Spleen (tissue), 11 donors: Measurements from ENCODE around the gene TMEM107. TPM values are rescaled to one million over a fixed set of nuclear protein-coding genes. Genes with fewer than 3 reads are reported as not detected.

Experiments
- DNase-seq: peaks from one replicate; pipeline ENCODE4 v3.0.0-alpha.2; 2020
- H3K27ac ChIP-seq, 8 donors: fragments of 200-600 bp; sonication (generic) in 7 of 8; 1 replicate in 4 of 8; 2 replicates in 4 of 8; pipeline versions ENCODE4 v1.5.0 to v1.8.0; 2016 to 2021; ENCODE audit warnings: inconsistent platforms in 4 of 8, mild to moderate bottlenecking in 4 of 8, moderate library complexity in 1 of 8
- H3K27me3 ChIP-seq, 7 donors: fragments of 200-600 bp; sonication (generic) in 6 of 7; replicated peaks in 1 of 7; 1 replicate in 4 of 7; 2 replicates in 3 of 7; pipeline versions ENCODE4 v1.5.0 to v1.8.0; 2016 to 2021; ENCODE audit warnings: inconsistent platforms in 3 of 7, mild to moderate bottlenecking in 1 of 7
- H3K36me3 ChIP-seq, 6 donors: fragments of 200-600 bp; sonication (generic) in 5 of 6; 1 replicate in 4 of 6; 2 replicates in 2 of 6; pipeline versions ENCODE4 v1.5.0 to v1.8.0; 2016 to 2021; ENCODE audit warnings: inconsistent platforms in 2 of 6
- H3K4me1 ChIP-seq, 6 donors: fragments of 200-600 bp; sonication (generic) in 5 of 6; 1 replicate in 3 of 6; 2 replicates in 3 of 6; pipeline versions ENCODE4 v1.5.0 to v1.8.0; 2016 to 2021; ENCODE audit warnings: inconsistent platforms in 3 of 6
- H3K4me3 ChIP-seq, 8 donors: fragments of 200-600 bp; sonication (generic) in 7 of 8; 1 replicate in 4 of 8; 2 replicates in 4 of 8; pipeline versions ENCODE4 v1.5.0 to v1.8.0; 2016 to 2021; ENCODE audit warnings: inconsistent platforms in 4 of 8, mild to moderate bottlenecking in 4 of 8, moderate library complexity in 2 of 8
- H3K9me3 ChIP-seq, 8 donors: fragments of 200-600 bp; sonication (generic) in 7 of 8; 1 replicate in 4 of 8; 2 replicates in 4 of 8; pipeline versions ENCODE4 v1.5.0 to v1.8.0; 2016 to 2021; ENCODE audit warnings: inconsistent platforms in 4 of 8
- CTCF ChIP-seq, 11 experiments: fragments of 200-600 bp in 7 of 11; fragments of 450-650 bp in 4 of 11; sonication (generic) in 4 of 11; IDR thresholded peaks in 8 of 11; conservative IDR thresholded peaks in 3 of 11; 1 replicate in 7 of 11; 2 replicates in 4 of 11; pipeline versions ENCODE4 v1.4.0 to v1.8.0; 2016 to 2021; ENCODE audit warnings: antibody characterized with exemption in 11 of 11, inconsistent platforms in 4 of 11, mild to moderate bottlenecking in 1 of 11
- POLR2A ChIP-seq, 3 donors: fragments of 450-650 bp; IDR thresholded peaks; one replicate each; pipeline ENCODE4 v1.5.1; 2017; ENCODE audit warnings: antibody characterized with exemption in 3 of 3, mild to moderate bottlenecking in 1 of 3
- POLR2AphosphoS5 ChIP-seq, 3 donors: sonication (generic); formaldehyde crosslinking; IDR thresholded peaks; one replicate each; pipeline ENCODE4 v1.5.1; 2017; ENCODE audit warnings: antibody characterized with exemption in 3 of 3
- WGBS, 5 donors: extraction: QIAGEN DNeasy Blood & Tissue Kit in 3 of 5; methylation state at CpG; one replicate each; pipeline versions ENCODE4 v1.1.5 to v1.1.7; 2013 to 2018; 5-methylcytosine and 5-hydroxymethylcytosine counted together
- intact Hi-C: fragments of 100-400 bp; cut with DNase I; formaldehyde crosslinking; loops from one replicate; pipeline ENCODE4 v1.15.0; 2023; ENCODE audit warnings: low total_unique reads
- polyA plus RNA-seq, 3 donors: library from polyadenylated mRNA; stranded (reverse); fragments of 200-250 nt; gene quantifications; one replicate each; pipeline ENCODE4 v1.2.1, GENCODE V29; 2013
- total RNA-seq, 7 donors: library from RNA; depleted of rRNA in 3 of 7; stranded (reverse); fragments of >200 nt in 3 of 7; fragmentation: NEBNext Ultra II Directional in 4 of 7; extraction: Animal tissue kit (Norgen Biotek cat#: 25700) in 4 of 7; gene quantifications; one replicate each; pipeline versions ENCODE4 v1.1.0 to v1.2.1, GENCODE V29; 2016 to 2021
- donor health status: healthy with polysubstance abuse.
- donor health status: DM: no; HTN: no; CAD: no; lungs with moderate emphysema.
- donor health status: DM: no; HTN: no; CAD: no.
- donor health status: Bipolar disorder and iron deficiency.
- donor health status: healthy.
- donor health status: DM: no; HTN: no; CAD: no.
- donor health status: DM: yes; HTN: yes; CAD: no.

The TMEM107 gene
- total and polyA plus RNA-seq, 10 donors = 8.1 to 42.2 (median 16.6) TPM

DNA sequence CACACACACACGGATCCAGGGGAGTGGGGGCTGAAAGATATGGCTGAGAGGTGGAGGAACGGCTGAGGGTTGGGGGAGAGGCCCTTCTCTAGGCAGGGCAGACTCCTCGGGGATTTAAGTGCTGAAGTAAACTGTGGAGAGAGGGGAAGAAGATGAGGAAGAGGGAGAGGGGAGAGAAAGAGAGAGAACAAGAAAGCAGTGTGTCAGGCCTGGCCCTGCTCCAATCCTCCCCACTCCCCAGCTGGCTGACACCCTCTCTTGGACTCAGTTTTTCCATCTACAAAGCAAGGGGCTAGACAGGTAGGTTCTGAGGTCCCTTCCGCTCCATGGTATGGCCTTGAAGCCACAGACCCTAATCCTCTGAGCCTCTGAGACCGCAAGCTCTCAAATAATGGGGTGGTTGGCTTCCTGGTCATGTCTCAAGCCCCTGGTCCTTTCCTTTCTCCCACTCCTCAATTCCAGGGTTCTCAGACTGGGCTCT, 15.4 kb downstream of the TMEM107 start:
- Histone ChIP-seq H3K27me3 (no peaks in the 10 kb centered on the region), H3K36me3 (peaks cover 0 to 38% (median 23%) of the 10 kb centered on the region in 6 donors), H3K4me1 (peaks cover 40 to 86% (median 77%) of the 10 kb centered on the region in 6 donors), H3K27ac (peak overlapping the region; percentile 58 to 100 (median 100)), H3K4me3 (peak overlapping the region in 4 of 8 donors; percentile 72 to 96 (median 82)), H3K9me3 (no peaks in the 10 kb centered on the region)
- intact Hi-C loops = no loop called here
- TF ChIP-seq CTCF (IDR thresholded peaks at IDR 0.05 in 8 of 11, conservative IDR thresholded peaks at IDR 0.05 in 3 of 11) = no peak
- no peak for TF ChIP-seq POLR2A (IDR thresholded peaks at IDR 0.05)
- no peak for TF ChIP-seq POLR2AphosphoS5 (IDR thresholded peaks at IDR 0.05)
- 55 to 66% (median 62%) methylated on average over 5 of the region's 5 CpGs for WGBS, 5 donors
- DNase-seq = no peak

GRCh38 chr17:8160224-8160577, 16.0 kb downstream of the TMEM107 start:
- no peaks in the 10 kb centered on the region for H3K9me3 ChIP-seq
- TF ChIP-seq POLR2A (IDR thresholded peaks at IDR 0.05) (no peak), CTCF (IDR thresholded peaks at IDR 0.05 in 8 of 11, conservative IDR thresholded peaks at IDR 0.05 in 3 of 11) (no peak), POLR2AphosphoS5 (IDR thresholded peaks at IDR 0.05) (no peak)
- intact Hi-C loops = no loop called here
- H3K27me3 ChIP-seq = no peaks in the 10 kb centered on the region
- peaks cover 43 to 87% (median 80%) of the 10 kb centered on the region in 6 donors for H3K4me1 ChIP-seq
- H3K4me3 ChIP-seq = no peak overlapping the region
- peak overlapping the region in 7 of 8 donors; percentile 8 to 100 (median 100) for H3K27ac ChIP-seq
- no peak for DNase-seq
- peaks cover 0 to 38% (median 23%) of the 10 kb centered on the region in 6 donors for H3K36me3 ChIP-seq
- 62 to 77% (median 66%) methylated on average over 3 to 4 of the region's 4 CpGs for WGBS, 5 donors

- Histone ChIP-seq H3K4me3 (no peak overlapping the region), H3K36me3 (peaks cover 0 to 38% (median 23%) of the 10 kb centered on the region in 6 donors), H3K9me3 (no peaks in the 10 kb centered on the region), H3K4me1 (peaks cover 48 to 87% (median 80%) of the 10 kb centered on the region in 6 donors), H3K27ac (peak overlapping the region in 7 of 8 donors; percentile 38 to 100 (median 98)), H3K27me3 (no peaks in the 10 kb centered on the region)
- 74 to 90% (median 79%) methylated on average over 4 of the region's 4 CpGs for WGBS, 5 donors
- intact Hi-C loops = no loop called here
- TF ChIP-seq CTCF (IDR thresholded peaks at IDR 0.05 in 8 of 11, conservative IDR thresholded peaks at IDR 0.05 in 3 of 11) (no peak), POLR2A (IDR thresholded peaks at IDR 0.05) (no peak), POLR2AphosphoS5 (IDR thresholded peaks at IDR 0.05) (no peak)
- peak; percentile 55 for DNase-seq
Observed at GRCh38 chr17:8159459-8160223, 16.5 kb downstream of the TMEM107 start.

GRCh38 chr17:8159032-8159400, 17.2 kb downstream of the TMEM107 start:
- intact Hi-C loops = no loop called here

More at GRCh38 chr17:8159032-8159400, 17.2 kb downstream of the TMEM107 start:
- 51 to 67% (median 60%) methylated on average over 3 of the region's 3 CpGs for WGBS, 5 donors
- Histone ChIP-seq H3K4me3 (no peak overlapping the region), H3K27ac (peak overlapping the region in 7 of 8 donors; percentile 79 to 100 (median 98)), H3K36me3 (peaks cover 0 to 38% (median 23%) of the 10 kb centered on the region in 6 donors), H3K4me1 (peaks cover 46 to 87% (median 80%) of the 10 kb centered on the region in 6 donors), H3K9me3 (no peaks in the 10 kb centered on the region), H3K27me3 (no peaks in the 10 kb centered on the region)
- TF ChIP-seq POLR2A (IDR thresholded peaks at IDR 0.05) = no peak
- TF ChIP-seq CTCF (IDR thresholded peaks at IDR 0.05 in 8 of 11, conservative IDR thresholded peaks at IDR 0.05 in 3 of 11) = peak in 4 of 11 experiments; percentile 14 to 54 (median 24)
- TF ChIP-seq POLR2AphosphoS5 (IDR thresholded peaks at IDR 0.05) = no peak
- no peak for DNase-seq
